ENCODE results near the gene OPCML. TPM values are rescaled to one million over a fixed set of nuclear protein-coding genes. Genes with fewer than 3 reads are reported as not detected.

Gene OPCML
- total and polyA plus RNA-seq, 2 experiments from 2014 or later, result 1.2 to 4.4 TPM

- Histone ChIP-seq H3K36me3 (ENCODE audit: insufficient read depth) (no peaks in the 10 kb centered on the region), H3K4me2 (no peak overlapping the region), H4K20me1 (replicated peaks; ENCODE audit: insufficient read depth) (no peaks in the 10 kb centered on the region), H3K9me2 (ENCODE audit: insufficient read depth) (no peaks in the 10 kb centered on the region; the same call in 1 of the 2 replicates), H3K27me3 (ENCODE audit: insufficient read depth) (no peaks in the 10 kb centered on the region), H3K4me1 (ENCODE audit: insufficient read depth) (peaks cover 14% of the 10 kb centered on the region), H3K79me2 (replicated peaks; ENCODE audit: insufficient read depth) (no peaks in the 10 kb centered on the region), H3K27ac (ENCODE audit: low read depth) (no peak overlapping the region), H2AFZ (no peak overlapping the region), H3F3A (replicated peaks; ENCODE audit: low read depth) (no peaks in the 10 kb centered on the region), H3K4me3 (no peak overlapping the region)
- TF ChIP-seq STAT1 (IDR thresholded peaks at IDR 0.05; ENCODE audit: unreplicated experiment) (no peak), ZNF114 (CRISPR knock-in tag; IDR thresholded peaks at IDR 0.05) (no peak), JUNB (IDR thresholded peaks at IDR 0.05; ENCODE audit: unreplicated experiment) (no peak), ZNF331 (CRISPR knock-in tag; IDR thresholded peaks at IDR 0.05; ENCODE audit: low read depth) (no peak)
- TF ChIP-seq, protein P1, sequence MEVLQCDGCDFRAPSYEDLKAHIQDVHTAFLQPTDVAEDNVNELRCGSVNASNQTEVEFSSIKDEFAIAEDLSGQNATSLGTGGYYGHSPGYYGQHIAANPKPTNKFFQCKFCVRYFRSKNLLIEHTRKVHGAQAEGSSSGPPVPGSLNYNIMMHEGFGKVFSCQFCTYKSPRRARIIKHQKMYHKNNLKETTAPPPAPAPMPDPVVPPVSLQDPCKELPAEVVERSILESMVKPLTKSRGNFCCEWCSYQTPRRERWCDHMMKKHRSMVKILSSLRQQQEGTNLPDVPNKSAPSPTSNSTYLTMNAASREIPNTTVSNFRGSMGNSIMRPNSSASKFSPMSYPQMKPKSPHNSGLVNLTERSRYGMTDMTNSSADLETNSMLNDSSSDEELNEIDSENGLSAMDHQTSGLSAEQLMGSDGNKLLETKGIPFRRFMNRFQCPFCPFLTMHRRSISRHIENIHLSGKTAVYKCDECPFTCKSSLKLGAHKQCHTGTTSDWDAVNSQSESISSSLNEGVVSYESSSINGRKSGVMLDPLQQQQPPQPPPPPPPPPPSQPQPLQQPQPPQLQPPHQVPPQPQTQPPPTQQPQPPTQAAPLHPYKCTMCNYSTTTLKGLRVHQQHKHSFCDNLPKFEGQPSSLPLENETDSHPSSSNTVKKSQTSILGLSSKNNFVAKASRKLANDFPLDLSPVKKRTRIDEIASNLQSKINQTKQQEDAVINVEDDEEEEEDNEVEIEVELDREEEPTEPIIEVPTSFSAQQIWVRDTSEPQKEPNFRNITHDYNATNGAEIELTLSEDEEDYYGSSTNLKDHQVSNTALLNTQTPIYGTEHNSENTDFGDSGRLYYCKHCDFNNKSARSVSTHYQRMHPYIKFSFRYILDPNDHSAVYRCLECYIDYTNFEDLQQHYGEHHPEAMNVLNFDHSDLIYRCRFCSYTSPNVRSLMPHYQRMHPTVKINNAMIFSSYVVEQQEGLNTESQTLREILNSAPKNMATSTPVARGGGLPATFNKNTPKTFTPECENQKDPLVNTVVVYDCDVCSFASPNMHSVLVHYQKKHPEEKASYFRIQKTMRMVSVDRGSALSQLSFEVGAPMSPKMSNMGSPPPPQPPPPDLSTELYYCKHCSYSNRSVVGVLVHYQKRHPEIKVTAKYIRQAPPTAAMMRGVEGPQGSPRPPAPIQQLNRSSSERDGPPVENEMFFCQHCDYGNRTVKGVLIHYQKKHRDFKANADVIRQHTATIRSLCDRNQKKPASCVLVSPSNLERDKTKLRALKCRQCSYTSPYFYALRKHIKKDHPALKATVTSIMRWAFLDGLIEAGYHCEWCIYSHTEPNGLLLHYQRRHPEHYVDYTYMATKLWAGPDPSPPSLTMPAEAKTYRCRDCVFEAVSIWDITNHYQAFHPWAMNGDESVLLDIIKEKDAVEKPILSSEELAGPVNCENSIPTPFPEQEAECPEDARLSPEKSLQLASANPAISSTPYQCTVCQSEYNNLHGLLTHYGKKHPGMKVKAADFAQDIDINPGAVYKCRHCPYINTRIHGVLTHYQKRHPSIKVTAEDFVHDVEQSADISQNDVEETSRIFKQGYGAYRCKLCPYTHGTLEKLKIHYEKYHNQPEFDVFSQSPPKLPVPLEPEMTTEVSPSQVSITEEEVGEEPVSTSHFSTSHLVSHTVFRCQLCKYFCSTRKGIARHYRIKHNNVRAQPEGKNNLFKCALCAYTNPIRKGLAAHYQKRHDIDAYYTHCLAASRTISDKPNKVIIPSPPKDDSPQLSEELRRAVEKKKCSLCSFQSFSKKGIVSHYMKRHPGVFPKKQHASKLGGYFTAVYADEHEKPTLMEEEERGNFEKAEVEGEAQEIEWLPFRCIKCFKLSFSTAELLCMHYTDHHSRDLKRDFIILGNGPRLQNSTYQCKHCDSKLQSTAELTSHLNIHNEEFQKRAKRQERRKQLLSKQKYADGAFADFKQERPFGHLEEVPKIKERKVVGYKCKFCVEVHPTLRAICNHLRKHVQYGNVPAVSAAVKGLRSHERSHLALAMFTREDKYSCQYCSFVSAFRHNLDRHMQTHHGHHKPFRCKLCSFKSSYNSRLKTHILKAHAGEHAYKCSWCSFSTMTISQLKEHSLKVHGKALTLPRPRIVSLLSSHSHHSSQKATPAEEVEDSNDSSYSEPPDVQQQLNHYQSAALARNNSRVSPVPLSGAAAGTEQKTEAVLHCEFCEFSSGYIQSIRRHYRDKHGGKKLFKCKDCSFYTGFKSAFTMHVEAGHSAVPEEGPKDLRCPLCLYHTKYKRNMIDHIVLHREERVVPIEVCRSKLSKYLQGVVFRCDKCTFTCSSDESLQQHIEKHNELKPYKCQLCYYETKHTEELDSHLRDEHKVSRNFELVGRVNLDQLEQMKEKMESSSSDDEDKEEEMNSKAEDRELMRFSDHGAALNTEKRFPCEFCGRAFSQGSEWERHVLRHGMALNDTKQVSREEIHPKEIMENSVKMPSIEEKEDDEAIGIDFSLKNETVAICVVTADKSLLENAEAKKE (CRISPR knock-in tag; IDR thresholded peaks at IDR 0.05), result no peak
- ATAC-seq (no peak), DNase-seq (ENCODE audit: low spot score) (no peak)
- Mint-ChIP-seq H3K4me1 (peaks cover 10% of the 10 kb centered on the region), H3K9me3 (no peaks in the 10 kb centered on the region), H3K27ac (peak overlapping the region; percentile 54; the same call in 1 of the 2 replicates), H3K4me3 (no peak overlapping the region), H3K27me3 (ENCODE audit: insufficient read depth, low read depth, poor library complexity) (peaks cover 2% of the 10 kb centered on the region), H3K36me3 (ENCODE audit: low read depth) (no peaks in the 10 kb centered on the region)
Measured at GRCh38 chr11:133414506-133414905, 117.8 kb downstream of the OPCML start.

DNA sequence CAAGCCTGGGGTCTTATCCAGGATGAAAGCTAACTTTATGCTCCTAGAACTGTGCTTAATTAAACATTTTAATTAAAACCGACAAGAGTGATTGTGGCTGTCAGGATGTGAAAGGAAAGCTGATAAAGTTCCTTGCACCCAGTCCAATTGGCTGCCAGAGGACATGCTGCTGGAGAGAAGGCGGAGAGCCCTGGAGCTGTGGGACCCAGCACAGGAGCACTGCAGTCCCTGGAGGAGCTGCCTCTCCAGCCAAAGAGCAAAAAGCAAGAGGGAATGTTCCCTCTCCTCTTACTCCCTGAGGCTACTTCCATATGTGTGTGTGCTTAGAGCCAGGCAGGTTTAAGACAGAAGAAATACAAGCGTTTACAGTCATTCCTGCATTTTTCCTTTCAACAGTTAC lies 118.6 kb downstream of the OPCML start:
- no peaks in the 10 kb centered on the region for H3K79me2 ChIP-seq (replicated peaks; ENCODE audit: insufficient read depth)
- no peaks in the 10 kb centered on the region for H3K36me3 Mint-ChIP-seq (ENCODE audit: low read depth)
- H3K4me1 Mint-ChIP-seq, result peaks cover 10% of the 10 kb centered on the region
- DNase-seq (ENCODE audit: low spot score) (no peak), ATAC-seq (peak; percentile 50; the same call in 2 of the 3 replicates)
- H3K9me2 ChIP-seq (ENCODE audit: insufficient read depth), result no peaks in the 10 kb centered on the region; the same call in 1 of the 2 replicates
- no peak overlapping the region for H3K27ac Mint-ChIP-seq
- peaks cover 14% of the 10 kb centered on the region for H3K4me1 ChIP-seq (ENCODE audit: insufficient read depth)
- no peaks in the 10 kb centered on the region for H3K36me3 ChIP-seq (ENCODE audit: insufficient read depth)
- H3K4me3 ChIP-seq, result no peak overlapping the region
- no peak for TF ChIP-seq CTCF (conservative IDR thresholded peaks at IDR 0.05; ENCODE audit: low read depth in 2 of 2)
- TF ChIP-seq EZH2phosphoT487 (IDR thresholded peaks at IDR 0.05; ENCODE audit: unreplicated experiment), result no peak
- TF ChIP-seq POLR2AphosphoS5 (IDR thresholded peaks at IDR 0.05; ENCODE audit: low read depth), result no peak
- no peak for TF ChIP-seq EZH2 (IDR thresholded peaks at IDR 0.05; ENCODE audit: low read depth, unreplicated experiment)
- TF ChIP-seq ZNF114 (CRISPR knock-in tag; IDR thresholded peaks at IDR 0.05), result no peak
- TF ChIP-seq ZNF331 (CRISPR knock-in tag; IDR thresholded peaks at IDR 0.05; ENCODE audit: low read depth), result no peak
- no peaks in the 10 kb centered on the region for H3K9me3 Mint-ChIP-seq
- no peaks in the 10 kb centered on the region for H3F3A ChIP-seq (replicated peaks; ENCODE audit: low read depth)
- no peak overlapping the region for H2AFZ ChIP-seq
- no peaks in the 10 kb centered on the region for H3K27me3 ChIP-seq (ENCODE audit: insufficient read depth)
- peaks cover 4% of the 10 kb centered on the region for H3K27me3 Mint-ChIP-seq (ENCODE audit: insufficient read depth, low read depth, poor library complexity)
- no peaks in the 10 kb centered on the region for H4K20me1 ChIP-seq (replicated peaks; ENCODE audit: insufficient read depth)
- no peak overlapping the region for H3K4me3 Mint-ChIP-seq
- H3K27ac ChIP-seq (ENCODE audit: low read depth), result no peak overlapping the region
- no peak overlapping the region for H3K4me2 ChIP-seq

All from GM23338 (cell line).